PC-9 (cell line): Measurements from ENCODE around the gene P2RX6. TPM values are rescaled to one million over a fixed set of nuclear protein-coding genes. Genes with fewer than 3 reads are reported as not detected.

Source experiments
- BruUV-seq: library from RNA; stranded (reverse); fragments of 400-500 nt; replicated peaks from 2 replicates; lab custom pipeline; 2021; lab: Mats Ljungman, UMichigan
- CTCF ChIA-PET: fragments of 300-600 bp; sonication (Branson Sonifier 250); formaldehyde crosslinking; loops from one replicate; lab custom pipeline; 2022; ENCODE audit warnings: antibody characterized with exemption; lab: Charles Lee
- POLR2A ChIA-PET: fragments of 300-600 bp; sonication (Branson Sonifier 250); formaldehyde crosslinking; loops from one replicate; lab custom pipeline; 2022; ENCODE audit warnings: antibody characterized with exemption; ENCODE audit not compliant: unreplicated experiment; lab: Charles Lee
- DNase-seq, 2 experiments: peaks; one replicate each; pipeline versions ENCODE4 v3.0.0 to v3.0.0-alpha.2; 2015 to 2022; ENCODE audit warnings: mixed read lengths in 1 of 2
- H2AFZ ChIP-seq: fragments of 200-600 bp; sonication (generic); 2 replicates; pipeline ENCODE4 v1.8.1; 2017; ENCODE audit warnings: antibody characterized with exemption
- H3F3A ChIP-seq: fragments of 200-600 bp; sonication (generic); 2 replicates; pipeline ENCODE4 v1.8.1; 2017; ENCODE audit warnings: antibody characterized with exemption, mild to moderate bottlenecking, low read depth; ENCODE audit not compliant: insufficient read depth
- H3K27ac ChIP-seq: fragments of 200-600 bp; sonication (generic); 2 replicates; pipeline ENCODE4 v1.6.1; 2016; ENCODE audit warnings: mixed run types
- H3K27me3 ChIP-seq: fragments of 200-600 bp; sonication (generic); 2 replicates; pipeline ENCODE4 v1.6.1; 2016; ENCODE audit warnings: low read depth, mixed run types; ENCODE audit not compliant: insufficient read depth
- H3K36me3 ChIP-seq: fragments of 200-600 bp; sonication (generic); 2 replicates; pipeline ENCODE4 v1.6.1; 2016; ENCODE audit warnings: low read depth, mixed run types
- H3K4me1 ChIP-seq: fragments of 200-600 bp; sonication (generic); replicated peaks from 2 replicates; pipeline ENCODE4 v1.6.1; 2016; ENCODE audit warnings: mixed run types; ENCODE audit not compliant: insufficient read depth
- H3K4me2 ChIP-seq: fragments of 200-600 bp; sonication (generic); 2 replicates; pipeline ENCODE4 v1.6.1; 2017; ENCODE audit warnings: mixed run types
- H3K4me3 ChIP-seq: fragments of 200-600 bp; sonication (generic); 2 replicates; pipeline ENCODE4 v1.6.1; 2016; ENCODE audit warnings: mixed run types
- H3K79me2 ChIP-seq: fragments of 200-600 bp; sonication (generic); 2 replicates; pipeline ENCODE4 v1.6.1; 2017; ENCODE audit warnings: low read depth, mixed run types
- H3K9me2 ChIP-seq: fragments of 200-600 bp; sonication (generic); 2 replicates; pipeline ENCODE4 v1.8.1; 2017; ENCODE audit warnings: mild to moderate bottlenecking; ENCODE audit not compliant: insufficient read depth
- H3K9me3 ChIP-seq: fragments of 200-600 bp; sonication (generic); 2 replicates; pipeline ENCODE4 v1.8.1; 2016; ENCODE audit warnings: low read depth; ENCODE audit not compliant: insufficient read depth
- H4K20me1 ChIP-seq: fragments of 200-600 bp; sonication (generic); 2 replicates; pipeline ENCODE4 v1.8.1; 2017; ENCODE audit not compliant: insufficient read depth
- EZH2 ChIP-seq: fragments of 200-600 bp; sonication (generic); IDR thresholded peaks from 2 replicates; pipeline ENCODE4 v1.8.0; 2017; ENCODE audit warnings: antibody characterized with exemption, low read depth
- intact Hi-C: fragments of 100-400 bp; cut with micrococcal nuclease; formaldehyde crosslinking; loops from one replicate; pipeline ENCODE4 v1.10.0; 2022; ENCODE audit not compliant: unreplicated experiment
- total RNA-seq: library from RNA; stranded (reverse); gene quantifications from 2 replicates; pipeline ENCODE4 v1.2.3, GENCODE V29; 2021
- TF ChIP-seq, protein P1 (sequence below): fragments of 200-600 bp; sonication (generic); conservative IDR thresholded peaks from 2 replicates; pipeline ENCODE4 v1.6.1; 2017; ENCODE audit warnings: mixed run types, antibody characterized with exemption, mild to moderate bottlenecking, moderate library complexity

P2RX6 gene
- total RNA-seq, 1 experiment from 2014 or later: 2.7 TPM

- Histone ChIP-seq H3F3A (no peaks in the 10 kb centered on the region), H4K20me1 (no peaks in the 10 kb centered on the region), H3K79me2 (no peaks in the 10 kb centered on the region), H3K27ac (no peak overlapping the region), H3K36me3 (no peaks in the 10 kb centered on the region), H3K27me3 (no peaks in the 10 kb centered on the region), H3K4me3 (no peak overlapping the region), H3K4me2 (no peak overlapping the region), H3K9me2 (no peaks in the 10 kb centered on the region), H2AFZ (no peak overlapping the region), H3K4me1 (no peaks in the 10 kb centered on the region), H3K9me3 (no peaks in the 10 kb centered on the region)
- DNase-seq: no peak
- no peak for TF ChIP-seq EZH2
- TF ChIP-seq, protein P1, sequence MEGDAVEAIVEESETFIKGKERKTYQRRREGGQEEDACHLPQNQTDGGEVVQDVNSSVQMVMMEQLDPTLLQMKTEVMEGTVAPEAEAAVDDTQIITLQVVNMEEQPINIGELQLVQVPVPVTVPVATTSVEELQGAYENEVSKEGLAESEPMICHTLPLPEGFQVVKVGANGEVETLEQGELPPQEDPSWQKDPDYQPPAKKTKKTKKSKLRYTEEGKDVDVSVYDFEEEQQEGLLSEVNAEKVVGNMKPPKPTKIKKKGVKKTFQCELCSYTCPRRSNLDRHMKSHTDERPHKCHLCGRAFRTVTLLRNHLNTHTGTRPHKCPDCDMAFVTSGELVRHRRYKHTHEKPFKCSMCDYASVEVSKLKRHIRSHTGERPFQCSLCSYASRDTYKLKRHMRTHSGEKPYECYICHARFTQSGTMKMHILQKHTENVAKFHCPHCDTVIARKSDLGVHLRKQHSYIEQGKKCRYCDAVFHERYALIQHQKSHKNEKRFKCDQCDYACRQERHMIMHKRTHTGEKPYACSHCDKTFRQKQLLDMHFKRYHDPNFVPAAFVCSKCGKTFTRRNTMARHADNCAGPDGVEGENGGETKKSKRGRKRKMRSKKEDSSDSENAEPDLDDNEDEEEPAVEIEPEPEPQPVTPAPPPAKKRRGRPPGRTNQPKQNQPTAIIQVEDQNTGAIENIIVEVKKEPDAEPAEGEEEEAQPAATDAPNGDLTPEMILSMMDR: no peak
- intact Hi-C loops: no loop called here
- CTCF ChIA-PET: no interaction called here
- BruUV-seq: no TSS peak
- POLR2A ChIA-PET: no interaction called here
Measured at GRCh38 chr22:20991252-20992055, 23.5 kb upstream of the P2RX6 start.

- TF ChIP-seq, protein P1: no peak
- TF ChIP-seq EZH2: no peak
- ChIA-PET POLR2A (no interaction called here), CTCF (no interaction called here)
- no peak overlapping the region for H3K4me3 ChIP-seq
- H3K4me1 ChIP-seq: no peaks in the 10 kb centered on the region
- no peaks in the 10 kb centered on the region for H3K79me2 ChIP-seq
- H4K20me1 ChIP-seq: no peaks in the 10 kb centered on the region
- no peaks in the 10 kb centered on the region for H3K9me2 ChIP-seq
- no TSS peak for BruUV-seq
- no peaks in the 10 kb centered on the region for H3K36me3 ChIP-seq
- intact Hi-C loops: no loop called here
- no peaks in the 10 kb centered on the region for H3K9me3 ChIP-seq
- no peak overlapping the region for H3K27ac ChIP-seq
- H3K4me2 ChIP-seq: no peak overlapping the region
- H3F3A ChIP-seq: no peaks in the 10 kb centered on the region
- no peak overlapping the region for H2AFZ ChIP-seq
- no peak for DNase-seq
- H3K27me3 ChIP-seq: no peaks in the 10 kb centered on the region
Measured at GRCh38 chr22:20992056-20992442, 22.9 kb upstream of the P2RX6 start.

GRCh38 chr22:20992456-20993303, 22.3 kb upstream of the P2RX6 start:
- Histone ChIP-seq H3K4me2 (no peak overlapping the region), H3K79me2 (no peaks in the 10 kb centered on the region), H3K9me2 (no peaks in the 10 kb centered on the region), H3K27me3 (no peaks in the 10 kb centered on the region), H3K4me3 (no peak overlapping the region), H4K20me1 (no peaks in the 10 kb centered on the region), H2AFZ (no peak overlapping the region), H3F3A (no peaks in the 10 kb centered on the region), H3K9me3 (no peaks in the 10 kb centered on the region), H3K4me1 (no peaks in the 10 kb centered on the region), H3K27ac (no peak overlapping the region), H3K36me3 (no peaks in the 10 kb centered on the region)
- intact Hi-C loops: no loop called here
- BruUV-seq: no TSS peak
- POLR2A ChIA-PET: no interaction called here
- no peak for DNase-seq
- CTCF ChIA-PET: no interaction called here
- TF ChIP-seq, protein P1: no peak
- TF ChIP-seq EZH2: no peak
